HG03039 (cell line): Measurements from ENCODE around the gene GDI1.

Experiments
- ATAC-seq: cut with Tn5 transposase; IDR thresholded peaks from one replicate; pipeline ENCODE4 v1.9.1; 2021; ENCODE audit warnings: mild to moderate bottlenecking, moderate library complexity; ENCODE audit not compliant: unreplicated experiment

Gene GDI1

DNA sequence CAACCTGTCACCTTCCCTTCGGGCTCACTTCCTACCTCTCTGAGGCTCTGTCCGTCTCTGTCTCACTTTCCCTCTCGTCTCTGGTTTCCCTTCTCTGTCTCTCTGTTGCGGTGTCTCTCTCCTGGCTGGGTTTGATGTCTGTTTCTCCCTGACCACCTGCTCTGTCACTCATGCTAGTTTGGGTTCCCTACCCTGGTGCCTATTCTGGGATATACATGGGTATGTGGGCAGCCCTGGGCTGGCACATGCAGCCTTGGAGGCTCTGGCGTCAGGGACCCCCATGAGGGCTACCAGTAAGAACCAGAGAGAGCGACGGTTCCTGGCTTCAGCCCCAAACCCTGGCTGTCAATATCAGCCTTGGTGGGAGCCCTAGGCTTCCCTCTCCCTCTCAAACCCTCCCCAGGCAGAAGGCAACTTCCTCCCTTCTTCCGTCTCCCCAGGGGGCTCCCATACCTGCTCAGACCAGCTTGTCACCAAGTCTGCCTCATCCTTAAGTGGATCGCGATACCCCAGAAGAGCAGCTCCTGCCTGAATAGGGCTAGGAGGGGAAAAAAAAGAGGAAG is 28.2 kb upstream of the GDI1 start:
- ATAC-seq: no peak

- no peak for ATAC-seq
Observed at GRCh38 chrX:154409222-154409871, 27.6 kb upstream of the GDI1 start, which contains the start of gene DNASE1L1. Gene DNASE1L1 (minus strand): TSS chrX:154409254. CDS start chrX:154405568, 3,686 bp downstream.

- ATAC-seq: peak; percentile 42
Observed at GRCh38 chrX:154411981-154412340, 25.0 kb upstream of the GDI1 start.

DNA sequence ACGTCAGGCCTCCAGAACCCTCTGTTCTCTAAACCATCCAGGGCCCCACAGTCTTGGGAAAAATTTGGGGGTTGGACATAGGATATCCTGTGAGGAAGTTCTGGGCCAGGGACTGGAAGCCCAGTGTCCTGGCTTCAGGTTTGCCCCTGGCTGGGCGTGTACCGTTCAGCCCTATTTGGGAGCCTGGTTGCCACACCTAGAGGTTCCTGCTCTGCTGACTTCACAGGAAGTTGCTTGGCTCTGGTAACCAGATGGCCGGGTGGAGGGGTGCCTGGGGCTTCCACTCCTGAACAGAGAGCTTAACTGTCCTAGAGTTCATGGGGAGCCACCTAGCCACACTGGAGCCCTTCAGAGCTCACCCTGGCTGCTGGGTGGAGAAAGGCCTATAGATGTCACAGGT is 24.5 kb upstream of the GDI1 start:
- no peak for ATAC-seq

DNA sequence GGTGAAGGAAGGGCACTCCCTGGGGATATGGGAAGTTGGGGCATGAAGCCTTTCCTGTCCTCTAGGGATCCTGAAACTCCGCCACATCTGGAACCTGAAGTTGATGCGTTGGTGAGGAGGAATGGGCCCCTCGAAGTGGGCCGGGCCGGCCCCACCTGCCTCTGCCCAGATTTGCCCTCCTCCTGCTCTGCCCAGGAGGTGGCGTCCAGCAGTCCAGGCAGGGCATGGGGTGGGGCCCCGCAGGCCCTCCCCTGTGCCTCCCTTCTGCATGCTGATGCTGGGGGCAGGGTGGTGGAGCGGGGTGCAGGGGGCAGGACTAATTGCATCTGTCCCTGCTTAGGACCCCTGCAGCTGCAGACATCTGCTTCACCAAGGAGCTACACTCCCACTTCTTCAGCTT is 23.8 kb upstream of the GDI1 start:
- ATAC-seq: no peak

DNA sequence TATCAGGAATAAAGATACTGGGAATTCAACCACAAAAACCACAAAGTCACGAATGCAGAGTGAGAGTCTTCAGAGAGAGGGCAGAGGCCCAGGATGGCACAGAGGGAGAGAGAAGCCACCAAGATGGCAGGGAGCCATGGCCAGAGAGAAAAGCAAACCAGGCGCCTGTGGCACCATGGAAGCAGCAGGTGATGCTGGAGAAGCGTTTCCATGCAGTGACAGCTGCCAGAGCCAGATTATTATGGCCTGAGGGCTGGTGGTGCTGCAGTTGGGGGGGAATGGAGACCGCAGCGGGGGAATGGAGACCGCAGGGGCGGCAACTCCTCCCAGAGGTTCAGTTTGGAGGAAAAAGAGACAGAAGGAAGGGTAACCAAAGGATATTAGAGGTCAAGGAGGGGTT is 19.8 kb upstream of the GDI1 start:
- no peak for ATAC-seq

DNA sequence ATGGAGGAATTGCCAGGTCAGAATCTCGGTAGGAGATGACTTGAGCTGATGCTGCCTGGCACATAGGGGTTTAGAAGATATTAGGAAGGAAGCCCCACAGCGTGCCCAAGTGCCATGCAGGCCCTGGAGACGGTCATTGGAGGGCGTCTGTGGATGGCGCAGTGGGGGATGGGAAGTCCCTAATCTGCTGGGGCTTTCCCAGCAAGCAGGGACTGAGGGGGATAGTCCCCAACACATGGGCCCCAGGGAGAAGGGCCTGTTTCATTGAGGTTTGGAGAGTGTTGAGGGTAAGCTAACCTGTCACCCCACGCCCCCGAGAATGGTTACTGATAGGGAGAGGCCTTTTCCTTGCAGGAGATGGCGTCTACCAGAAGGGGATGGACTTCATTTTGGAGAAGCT is 17.8 kb upstream of the GDI1 start:
- ATAC-seq: no peak

DNA sequence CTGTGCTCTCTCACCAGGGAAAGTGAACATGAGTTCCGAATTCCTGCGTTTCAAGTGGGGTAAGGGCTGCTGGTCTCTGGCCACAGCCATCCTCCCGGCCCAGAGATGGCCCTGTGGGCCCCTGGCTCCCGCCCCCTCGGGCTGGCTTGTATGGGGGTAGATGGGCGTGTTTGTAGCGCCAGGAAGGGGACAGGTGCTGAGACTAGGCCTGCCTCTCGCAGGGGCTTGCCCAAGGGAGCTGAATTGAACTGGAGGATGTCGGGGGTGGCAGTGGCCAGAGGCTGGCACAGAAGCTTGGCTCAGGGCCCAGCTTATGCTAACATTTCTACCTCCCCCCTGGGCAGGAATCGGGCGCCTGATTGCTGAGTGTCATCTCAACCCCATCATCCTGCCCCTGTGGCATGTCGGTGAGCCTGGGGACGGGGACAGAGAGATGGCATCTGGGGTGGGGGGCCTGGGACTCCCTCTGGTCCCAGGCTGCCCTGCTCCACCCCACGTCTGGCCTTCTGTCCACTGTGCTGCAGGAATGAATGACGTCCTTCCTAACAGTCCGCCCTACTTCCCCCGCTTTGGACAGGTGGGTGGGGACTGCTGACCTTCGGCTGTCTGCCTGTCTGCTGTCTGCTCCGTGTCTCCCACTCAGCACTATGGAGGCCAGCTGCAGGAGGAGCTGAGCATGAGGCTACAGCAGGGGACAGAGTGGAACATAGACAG is 17.1 kb upstream of the GDI1 start:
- ATAC-seq: no peak

DNA sequence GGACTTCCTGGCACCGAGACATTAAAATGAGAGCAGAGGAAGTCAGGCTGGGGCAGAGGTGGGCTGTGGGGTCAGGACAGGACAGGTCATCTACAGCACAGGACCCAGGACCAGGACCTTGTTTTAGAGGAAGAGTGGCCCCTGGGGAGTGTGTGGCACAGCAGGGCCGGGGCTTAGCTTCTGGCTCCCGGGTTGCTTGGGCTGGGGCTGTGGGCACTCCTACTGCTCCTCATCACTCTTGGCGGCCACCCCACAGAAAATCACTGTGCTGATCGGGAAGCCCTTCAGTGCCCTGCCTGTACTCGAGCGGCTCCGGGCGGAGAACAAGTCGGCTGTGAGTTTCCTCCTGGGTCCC is 16.6 kb upstream of the GDI1 start:
- ATAC-seq: no peak

GRCh38 chrX:154426916-154427770 is 9.8 kb upstream of the GDI1 start:
- ATAC-seq: no peak

- ATAC-seq: peak; percentile 95
Observed at GRCh38 chrX:154428176-154429171, 8.5 kb upstream of the GDI1 start, which contains the start of gene ATP6AP1. Gene ATP6AP1 (plus strand): TSS chrX:154428677. CDS start chrX:154428693, 16 bp downstream.

DNA sequence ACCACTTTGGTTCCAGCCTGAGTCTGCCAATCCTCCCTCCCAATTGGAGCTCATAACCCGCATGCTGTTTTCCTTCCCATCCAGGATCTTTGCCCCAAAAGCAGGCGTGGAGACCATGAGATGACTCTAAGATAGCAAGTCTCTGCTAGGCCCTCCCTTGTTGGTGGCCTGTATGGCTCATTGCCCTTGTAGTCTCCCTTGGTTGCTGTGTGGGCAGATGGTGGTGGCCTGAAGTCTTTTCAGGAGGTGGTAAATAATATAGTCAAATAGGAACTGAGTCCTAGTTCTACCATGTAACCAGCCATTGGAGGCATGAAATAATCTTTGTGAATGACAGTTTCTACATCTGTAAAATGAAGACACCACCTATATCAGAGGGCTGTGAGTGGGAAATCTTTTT is 7.2 kb upstream of the GDI1 start:
- no peak for ATAC-seq

DNA sequence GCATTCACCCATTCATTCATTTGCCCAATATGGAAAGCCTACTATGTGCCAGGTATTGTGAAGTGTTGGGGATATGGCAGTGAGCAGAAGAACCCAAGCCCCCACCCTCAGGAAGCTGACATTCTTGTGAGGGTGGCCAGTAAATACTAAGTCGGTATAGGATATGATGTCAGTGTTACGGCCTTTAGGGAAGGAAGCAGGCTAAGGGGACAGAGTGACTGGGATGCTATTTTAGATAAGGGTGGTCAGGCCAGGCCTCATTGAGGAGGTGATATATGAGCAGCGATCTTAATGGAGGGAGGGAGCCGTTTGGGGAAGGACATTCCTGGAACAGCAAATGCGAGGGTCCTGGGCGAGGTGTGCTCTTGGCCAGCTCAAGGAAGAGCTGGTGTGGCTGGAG is 6.5 kb upstream of the GDI1 start:
- ATAC-seq: no peak

DNA sequence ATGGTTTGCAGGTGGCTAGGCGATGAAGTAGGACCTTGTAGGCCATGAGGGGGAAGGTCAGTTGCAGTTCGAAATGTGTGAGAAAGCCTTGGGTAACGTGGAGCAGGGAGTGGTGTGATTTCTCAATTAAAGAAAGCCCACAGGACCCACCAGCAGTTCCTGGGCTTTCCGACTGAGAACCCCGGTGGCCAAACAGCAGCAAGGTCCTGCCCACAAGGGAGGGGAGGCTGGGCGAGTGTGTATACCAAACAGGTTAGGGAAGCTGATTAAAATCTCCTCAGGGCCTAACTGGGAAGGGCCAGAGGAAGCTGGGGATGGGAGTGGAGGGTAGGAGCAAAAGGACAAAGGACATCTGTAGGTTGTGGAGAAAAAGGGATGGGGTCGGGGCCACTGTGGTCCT is 6.0 kb upstream of the GDI1 start:
- no peak for ATAC-seq

DNA sequence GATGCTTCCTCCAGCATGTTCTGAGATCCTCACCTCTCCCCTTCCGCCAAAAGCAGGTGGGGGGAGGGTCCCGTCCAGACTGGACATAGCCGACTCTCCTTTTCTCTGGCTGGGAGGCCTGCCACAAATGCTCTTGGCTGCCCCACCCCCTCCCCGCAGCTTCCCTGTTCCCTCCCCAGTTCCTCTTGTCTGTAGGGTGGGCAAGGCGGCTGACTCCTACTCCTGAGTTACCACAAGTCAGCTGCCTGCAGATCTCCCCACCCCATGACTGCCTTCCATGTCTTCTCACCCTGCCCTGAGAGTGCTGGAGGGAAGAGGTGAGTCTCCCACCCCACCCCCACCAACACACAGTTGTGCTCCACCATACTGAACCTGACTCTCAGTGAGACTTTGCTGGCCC is 5.6 kb upstream of the GDI1 start:
- no peak for ATAC-seq

GRCh38 chrX:154432210-154432609 is 4.7 kb upstream of the GDI1 start:
- no peak for ATAC-seq

GRCh38 chrX:154433605-154434004 is 3.3 kb upstream of the GDI1 start:
- no peak for ATAC-seq

GRCh38 chrX:154434394-154435168 is 2.4 kb upstream of the GDI1 start:
- no peak for ATAC-seq

- ATAC-seq: no peak
Observed at GRCh38 chrX:154435171-154435733, 1.7 kb upstream of the GDI1 start.
